Keratinocyte (primary cell): Measurements from ENCODE around the gene SFSWAP. TPM values are rescaled to one million over a fixed set of nuclear protein-coding genes. Genes with fewer than 3 reads are reported as not detected.

Experiments
- DNase-seq: peaks from one replicate; pipeline ENCODE4 v3.0.0-alpha.2; 2011; ENCODE audit warnings: low read depth, missing footprints, low spot score
- FAIRE-seq: peaks from 2 replicates; lab custom pipeline; 2011; peaks lifted over from hg19 to GRCh38; lab: Jason Lieb, UNC
- H2AFZ ChIP-seq: 2 replicates; pipeline ENCODE4 v1.6.0; 2012; ENCODE audit warnings: low read length, control low read depth, inconsistent platforms; ENCODE audit not compliant: control insufficient read depth
- H3K27ac ChIP-seq: 2 replicates; pipeline ENCODE4 v1.5.1; 2011; ENCODE audit warnings: low read length; ENCODE audit not compliant: control insufficient read depth, insufficient read depth
- H3K27me3 ChIP-seq: 3 replicates; pipeline ENCODE4 v1.6.0; 2011; ENCODE audit warnings: low read length; ENCODE audit not compliant: control insufficient read depth, insufficient read depth; ENCODE audit errors: extremely low read depth
- H3K36me3 ChIP-seq, 2 experiments: 2 replicates in 1 of 2; 3 replicates in 1 of 2; pipeline ENCODE4 v1.5.1; 2011; ENCODE audit warnings: low read length in 2 of 2, mild to moderate bottlenecking in 1 of 2; ENCODE audit not compliant: control insufficient read depth in 2 of 2, insufficient read depth in 2 of 2; ENCODE audit errors: extremely low read depth in 1 of 2
- H3K4me1 ChIP-seq: 3 replicates; pipeline ENCODE4 v1.5.1; 2011; ENCODE audit warnings: low read length; ENCODE audit not compliant: control insufficient read depth, insufficient read depth; ENCODE audit errors: extremely low read depth
- H3K4me2 ChIP-seq: 3 replicates; pipeline ENCODE4 v1.6.0; 2011; ENCODE audit warnings: low read depth, low read length; ENCODE audit not compliant: control insufficient read depth, insufficient read depth; ENCODE audit errors: extremely low read depth
- H3K4me3 ChIP-seq, 3 experiments: fragments of 200-600 bp in 1 of 3; sonication (generic) in 1 of 3; 2 replicates in 2 of 3; 3 replicates in 1 of 3; pipeline ENCODE4 v1.5.1; 2011 to 2016; ENCODE audit warnings: low read length in 3 of 3, mild to moderate bottlenecking in 3 of 3, control low read depth in 2 of 3, inconsistent platforms in 1 of 3, low read depth in 1 of 3, mixed read lengths in 1 of 3, mixed run types in 1 of 3, moderate library complexity in 1 of 3; ENCODE audit not compliant: control insufficient read depth in 2 of 3, insufficient read depth in 2 of 3; ENCODE audit errors: extremely low read depth in 1 of 3
- H3K79me2 ChIP-seq: 2 replicates; pipeline ENCODE4 v1.6.0; 2012; ENCODE audit warnings: low read length; ENCODE audit not compliant: control insufficient read depth, insufficient read depth
- H3K9ac ChIP-seq: 3 replicates; pipeline ENCODE4 v1.6.0; 2011; ENCODE audit warnings: low read length; ENCODE audit not compliant: control insufficient read depth, insufficient read depth; ENCODE audit errors: extremely low read depth
- H3K9me1 ChIP-seq: 3 replicates; pipeline ENCODE4 v1.6.0; 2011; ENCODE audit warnings: low read length; ENCODE audit not compliant: control insufficient read depth, insufficient read depth; ENCODE audit errors: extremely low read depth
- H3K9me3 ChIP-seq: 2 replicates; pipeline ENCODE4 v1.5.1; 2012; ENCODE audit warnings: low read depth, low read length; ENCODE audit not compliant: control insufficient read depth
- H4K20me1 ChIP-seq: 3 replicates; pipeline ENCODE4 v1.6.0; 2011; ENCODE audit warnings: low read length; ENCODE audit not compliant: control insufficient read depth, insufficient read depth; ENCODE audit errors: extremely low read depth
- EZH2 ChIP-seq: IDR thresholded peaks from one replicate; pipeline ENCODE4 v1.6.1; 2012; ENCODE audit warnings: inconsistent platforms, mild to moderate bottlenecking, low read length, moderate library complexity
- dilution Hi-C: fragments of 300-500 bp; cut with MboI; formaldehyde crosslinking; loops from one replicate; pipeline ENCODE4 v1.7.0; 2020; ENCODE audit warnings: low sequenced_read_pairs; ENCODE audit not compliant: extremely low pct_ligation_motif_present
- polyA plus RNA-seq, 5 experiments: library from polyadenylated mRNA; depleted of rRNA in 3 of 5; stranded (reverse) in 3 of 5; stranded (forward) in 1 of 5; unstranded in 1 of 5; fragments of >200 nt; gene quantifications; 1 replicate in 1 of 5; 2 replicates in 3 of 5; 3 replicates in 1 of 5; pipeline versions ENCODE4 v1.2.1 to v1.2.3, GENCODE V29; 2011 to 2012; ENCODE audit warnings: missing spikeins in 2 of 5, low read depth in 1 of 5, low replicate concordance in 1 of 5
- TF ChIP-seq, protein P1 (sequence below), 3 experiments: IDR thresholded peaks in 1 of 3; conservative IDR thresholded peaks in 1 of 3; optimal IDR thresholded peaks in 1 of 3; 2 replicates in 2 of 3; 3 replicates in 1 of 3; pipeline versions ENCODE3 to v1.5.1; 2011; ENCODE audit warnings: low read length in 3 of 3, mild to moderate bottlenecking in 3 of 3, moderate library complexity in 2 of 3, control low read depth in 1 of 3, inconsistent platforms in 1 of 3; ENCODE audit not compliant: insufficient read depth in 2 of 3; ENCODE audit errors: extremely low read depth in 1 of 3

The SFSWAP gene
- polyA plus RNA-seq, 1 donor (not counting 4 experiments of a cell fraction or from before 2014, with no cell fraction given), result 13.1 TPM

DNA sequence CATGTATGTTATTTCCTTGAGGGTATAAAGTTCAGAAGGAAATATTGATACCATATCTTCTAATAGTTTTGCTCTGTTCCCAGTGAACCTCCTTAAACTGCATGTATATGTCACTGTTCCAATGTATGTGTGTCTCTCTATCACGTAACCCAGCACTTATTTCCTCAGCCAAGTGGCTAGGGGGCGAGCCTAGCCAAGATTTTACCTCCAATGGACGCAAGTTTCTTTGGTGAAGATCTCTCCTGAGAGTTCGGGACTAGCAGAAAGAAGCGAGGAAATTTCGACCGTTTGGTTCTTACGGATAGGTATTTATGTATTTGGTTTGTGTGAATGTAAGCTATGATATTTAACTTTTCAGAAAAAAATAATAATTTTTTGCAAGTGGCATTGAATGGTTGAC lies 2.5 kb downstream of the SFSWAP start:
- Histone ChIP-seq H4K20me1 (no peaks in the 10 kb centered on the region), H3K9ac (no peak overlapping the region), H3K27ac (no peak overlapping the region), H3K27me3 (no peaks in the 10 kb centered on the region), H3K9me3 (no peaks in the 10 kb centered on the region), H3K4me1 (peaks cover 11% of the 10 kb centered on the region), H3K79me2 (peaks cover 35% of the 10 kb centered on the region), H3K36me3 (peaks cover 14 to 27% of the 10 kb centered on the region in 2 experiments), H3K9me1 (no peaks in the 10 kb centered on the region), H3K4me3 (no peak overlapping the region), H2AFZ (no peak overlapping the region), H3K4me2 (no peak overlapping the region)
- FAIRE-seq, result no peak
- TF ChIP-seq, protein P1, sequence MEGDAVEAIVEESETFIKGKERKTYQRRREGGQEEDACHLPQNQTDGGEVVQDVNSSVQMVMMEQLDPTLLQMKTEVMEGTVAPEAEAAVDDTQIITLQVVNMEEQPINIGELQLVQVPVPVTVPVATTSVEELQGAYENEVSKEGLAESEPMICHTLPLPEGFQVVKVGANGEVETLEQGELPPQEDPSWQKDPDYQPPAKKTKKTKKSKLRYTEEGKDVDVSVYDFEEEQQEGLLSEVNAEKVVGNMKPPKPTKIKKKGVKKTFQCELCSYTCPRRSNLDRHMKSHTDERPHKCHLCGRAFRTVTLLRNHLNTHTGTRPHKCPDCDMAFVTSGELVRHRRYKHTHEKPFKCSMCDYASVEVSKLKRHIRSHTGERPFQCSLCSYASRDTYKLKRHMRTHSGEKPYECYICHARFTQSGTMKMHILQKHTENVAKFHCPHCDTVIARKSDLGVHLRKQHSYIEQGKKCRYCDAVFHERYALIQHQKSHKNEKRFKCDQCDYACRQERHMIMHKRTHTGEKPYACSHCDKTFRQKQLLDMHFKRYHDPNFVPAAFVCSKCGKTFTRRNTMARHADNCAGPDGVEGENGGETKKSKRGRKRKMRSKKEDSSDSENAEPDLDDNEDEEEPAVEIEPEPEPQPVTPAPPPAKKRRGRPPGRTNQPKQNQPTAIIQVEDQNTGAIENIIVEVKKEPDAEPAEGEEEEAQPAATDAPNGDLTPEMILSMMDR (optimal IDR thresholded peaks at IDR 0.05 in 1 of 3, IDR thresholded peaks at IDR 0.05 in 1 of 3, conservative IDR thresholded peaks at IDR 0.05 in 1 of 3; ENCODE audit: extremely low read depth in 1 of 3, insufficient read depth in 2 of 3, low read length in 3 of 3), result no peak
- no peak for TF ChIP-seq EZH2
- no peak for DNase-seq
- dilution Hi-C loops, result no loop called here

GRCh38 chr12:131714759-131715158 lies 3.9 kb downstream of the SFSWAP start:
- H3K27ac ChIP-seq, result no peak overlapping the region
- peaks cover 11% of the 10 kb centered on the region for H3K4me1 ChIP-seq
- H2AFZ ChIP-seq, result no peak overlapping the region
- no peak for DNase-seq
- no peaks in the 10 kb centered on the region for H4K20me1 ChIP-seq
- FAIRE-seq, result no peak
- TF ChIP-seq EZH2, result no peak
- TF ChIP-seq, protein P1 (optimal IDR thresholded peaks at IDR 0.05 in 1 of 3, IDR thresholded peaks at IDR 0.05 in 1 of 3, conservative IDR thresholded peaks at IDR 0.05 in 1 of 3; ENCODE audit: extremely low read depth in 1 of 3, insufficient read depth in 2 of 3, low read length in 3 of 3), result no peak
- no peaks in the 10 kb centered on the region for H3K27me3 ChIP-seq
- no peak overlapping the region for H3K9ac ChIP-seq
- H3K79me2 ChIP-seq, result peaks cover 35% of the 10 kb centered on the region
- no peak overlapping the region for H3K4me2 ChIP-seq
- dilution Hi-C loops, result no loop called here
- H3K9me3 ChIP-seq, result no peaks in the 10 kb centered on the region
- H3K4me3 ChIP-seq, result no peak overlapping the region
- no peaks in the 10 kb centered on the region for H3K9me1 ChIP-seq
- peaks cover 21 to 38% of the 10 kb centered on the region in 2 experiments for H3K36me3 ChIP-seq
